IMR-90 (cell line): ENCODE data around the gene ETV4. TPM values are rescaled to one million over a fixed set of nuclear protein-coding genes. Genes with fewer than 3 reads are reported as not detected.
A peak's percentile ranks its signal among the peaks of the same experiment; 100 is the strongest.

Experiments
- ATAC-seq: fragments of 200-7000 bp; cut with Tn5 transposase; 2 replicates; pipeline ENCODE4 v1.9.1; 2020; ENCODE audit warnings: low read depth, mild to moderate bottlenecking, moderate library complexity
- BruUV-seq: library from RNA; stranded (reverse); fragments of 400-500 nt; replicated peaks from 2 replicates; lab custom pipeline; 2021; lab: Mats Ljungman, UMichigan
- CTCF ChIA-PET: fragments of 300-600 bp; formaldehyde crosslinking; extraction: SDS; loops from one replicate; lab custom pipeline; 2021; ENCODE audit warnings: antibody characterized with exemption; lab: Yijun Ruan, JAX
- POLR2A ChIA-PET: fragments of 300-600 bp; sonication (Branson Sonifier 250); formaldehyde crosslinking; loops from one replicate; lab custom pipeline; 2022; ENCODE audit warnings: antibody characterized with exemption; ENCODE audit not compliant: unreplicated experiment; lab: Charles Lee
- DNase-seq: peaks from one replicate; pipeline ENCODE4 v3.0.0; 2013
- H2AFZ ChIP-seq: replicated peaks from 2 replicates; pipeline ENCODE3; 2013; ENCODE audit warnings: low read length, mild to moderate bottlenecking; ENCODE audit not compliant: poor library complexity
- H2AK5ac ChIP-seq: 2 replicates; pipeline ENCODE4 v1.6.1; 2013; ENCODE audit warnings: low read depth, low read length, inconsistent platforms
- H2AK9ac ChIP-seq: replicated peaks from 2 replicates; pipeline ENCODE3; 2013; ENCODE audit warnings: mild to moderate bottlenecking, low read depth, low read length, moderate library complexity; ENCODE audit not compliant: poor library complexity
- H2BK120ac ChIP-seq: 2 replicates; pipeline ENCODE4 v1.6.1; 2013; ENCODE audit warnings: low read depth, low read length, inconsistent platforms
- H2BK15ac ChIP-seq: 3 replicates; pipeline ENCODE4 v1.6.1; 2013; ENCODE audit warnings: low read depth, low read length, inconsistent platforms
- H2BK20ac ChIP-seq: 2 replicates; pipeline ENCODE4 v1.6.1; 2013; ENCODE audit warnings: low read depth, mild to moderate bottlenecking, inconsistent platforms, low read length, moderate library complexity
- H2BK5ac ChIP-seq: 2 replicates; pipeline ENCODE4 v1.6.1; 2013; ENCODE audit warnings: mild to moderate bottlenecking, low read depth, low read length, inconsistent platforms; ENCODE audit not compliant: poor library complexity, severe bottlenecking
- H3K14ac ChIP-seq: replicated peaks from 2 replicates; pipeline ENCODE4 v1.6.1; 2013; ENCODE audit warnings: low read depth, low read length, inconsistent platforms
- H3K18ac ChIP-seq: 2 replicates; pipeline ENCODE4 v1.6.1; 2013; ENCODE audit warnings: low read depth, low read length, control low read depth
- H3K23ac ChIP-seq: 2 replicates; pipeline ENCODE4 v1.6.1; 2013; ENCODE audit warnings: low read depth, low read length, inconsistent platforms
- H3K27ac ChIP-seq: 2 replicates; pipeline ENCODE4 v1.5.1; 2013; ENCODE audit warnings: mild to moderate bottlenecking, control low read depth, low read length; ENCODE audit not compliant: insufficient read depth
- H3K27me3 ChIP-seq: 2 replicates; pipeline ENCODE4 v1.6.1; 2013; ENCODE audit warnings: low read length; ENCODE audit not compliant: control insufficient read depth, insufficient read depth
- H3K36me3 ChIP-seq: 2 replicates; pipeline ENCODE4 v1.6.1; 2013; ENCODE audit warnings: low read length, mixed read lengths; ENCODE audit not compliant: control insufficient read depth, insufficient read depth
- H3K4ac ChIP-seq: 2 replicates; pipeline ENCODE4 v1.6.1; 2013; ENCODE audit warnings: low read depth, low read length, inconsistent platforms
- H3K4me1 ChIP-seq: 2 replicates; pipeline ENCODE4 v1.6.1; 2013; ENCODE audit warnings: low read length, mixed read lengths; ENCODE audit not compliant: control insufficient read depth, insufficient read depth
- H3K4me2 ChIP-seq: 2 replicates; pipeline ENCODE4 v1.6.1; 2013; ENCODE audit warnings: low read depth, mild to moderate bottlenecking, control low read depth, low read length, moderate library complexity
- H3K4me3 ChIP-seq: 2 replicates; pipeline ENCODE4 v1.5.1; 2013; ENCODE audit warnings: low read depth, mild to moderate bottlenecking, control low read depth, low read length, moderate library complexity; ENCODE audit not compliant: insufficient read depth
- H3K56ac ChIP-seq: 2 replicates; pipeline ENCODE4 v1.6.1; 2013; ENCODE audit warnings: low read length, inconsistent platforms; ENCODE audit not compliant: insufficient read depth; ENCODE audit errors: extremely low read depth
- H3K79me1 ChIP-seq, 2 experiments: 2 replicates each; pipeline ENCODE4 v1.6.1; 2013; ENCODE audit warnings: low read length in 2 of 2, inconsistent platforms in 1 of 2, low read depth in 1 of 2
- H3K9ac ChIP-seq: 2 replicates; pipeline ENCODE4 v1.6.1; 2013; ENCODE audit warnings: low read depth, low read length, control low read depth
- H3K9me1 ChIP-seq: 2 replicates; pipeline ENCODE4 v1.6.1; 2013; ENCODE audit warnings: low read length, inconsistent platforms; ENCODE audit not compliant: insufficient read depth
- H3K9me3 ChIP-seq: 2 replicates; pipeline ENCODE4 v1.6.1; 2013; ENCODE audit warnings: low read length; ENCODE audit not compliant: control insufficient read depth, insufficient read depth
- H4K20me1 ChIP-seq: 2 replicates; pipeline ENCODE4 v1.6.1; 2013; ENCODE audit warnings: low read length, inconsistent platforms; ENCODE audit not compliant: insufficient read depth
- H4K5ac ChIP-seq: 2 replicates; pipeline ENCODE4 v1.6.1; 2013; ENCODE audit warnings: mild to moderate bottlenecking, low read depth, low read length, control low read depth
- H4K8ac ChIP-seq, 2 experiments: 2 replicates each; pipeline ENCODE4 v1.6.1; 2013; ENCODE audit warnings: low read depth in 2 of 2, low read length in 2 of 2, control low read depth in 1 of 2, inconsistent platforms in 1 of 2
- H4K91ac ChIP-seq: 2 replicates; pipeline ENCODE4 v1.6.1; 2013; ENCODE audit warnings: low read depth, low read length, inconsistent platforms; ENCODE audit not compliant: insufficient read depth
- CHD1 ChIP-seq: IDR thresholded peaks from 2 replicates; pipeline ENCODE4 v1.6.1; 2012; ENCODE audit warnings: low read depth, low read length, improper control_type of control experiment
- FOS ChIP-seq: fragments of 150-350 bp; IDR thresholded peaks from 2 replicates; pipeline ENCODE4 v1.6.1; 2016; ENCODE audit warnings: low read depth, low read length
- NFE2L2 ChIP-seq: fragments of 150-350 bp; IDR thresholded peaks from 2 replicates; pipeline ENCODE4 v1.6.1; 2016; ENCODE audit warnings: low read depth, mild to moderate bottlenecking, low read length
- WGBS, 2 experiments: methylation state at CpG; one replicate each; pipeline versions ENCODE4 v1.1.5 to v1.1.7; 2013; ENCODE audit warnings: missing lambda C conversion rate in 2 of 2; ENCODE audit not compliant: insufficient read length in 1 of 2; ENCODE audit errors: extremely low coverage in 2 of 2; 5-methylcytosine and 5-hydroxymethylcytosine counted together
- dilution Hi-C: fragments of 300-500 bp; cut with HindIII; formaldehyde crosslinking; loops from one replicate; pipeline ENCODE4 v1.14.3; 2018; ENCODE audit warnings: low sequenced_read_pairs; ENCODE audit not compliant: unreplicated experiment
- in situ Hi-C: fragments of 300-500 bp; cut with MboI; formaldehyde crosslinking; loops from 3 replicates; pipeline ENCODE4 v1.14.3; 2019; ENCODE audit warnings: low sequenced_read_pairs, inconsistent platforms, mixed read lengths
- intact Hi-C: fragments of 100-400 bp; cut with micrococcal nuclease; formaldehyde crosslinking; loops from 2 replicates; pipeline ENCODE4 v1.10.0; 2022
- polyA plus RNA-seq, 3 experiments: library from polyadenylated mRNA; depleted of rRNA; stranded (reverse); fragments of >200 nt; gene quantifications; 2 replicates each; pipeline ENCODE4 v1.2.3, GENCODE V29; 2012; ENCODE audit warnings: low replicate concordance in 1 of 3
- total RNA-seq: library from RNA; depleted of rRNA; stranded (reverse); fragments of >200 nt; gene quantifications from 2 replicates; pipeline ENCODE4 v1.2.3, GENCODE V29; 2012

The ETV4 gene
- total and polyA plus RNA-seq, 2 of the 4 experiments (the other 2 are of a cell fraction): 4.3 to 13.2 TPM

- dilution Hi-C loops: no loop called here
- no peak overlapping the region for H2AFZ ChIP-seq
- POLR2A ChIA-PET: no interaction called here
Measured at GRCh38 chr17:43584666-43585102, 38.5 kb upstream of the ETV4 start.

More at GRCh38 chr17:43584666-43585102, 38.5 kb upstream of the ETV4 start:
- no peak overlapping the region for H3K27ac ChIP-seq
- H2BK120ac ChIP-seq: peak overlapping the region; percentile 45
- H4K20me1 ChIP-seq: no peaks in the 10 kb centered on the region
- DNase-seq: peak; percentile 52
- H3K18ac ChIP-seq: peak overlapping the region; percentile 33; the same call in 1 of the 2 replicates
- peak overlapping the region; percentile 3; the same call in 1 of the 2 replicates for H2BK20ac ChIP-seq
- H3K79me1 ChIP-seq: no peaks in the 10 kb centered on the region
- peak overlapping the region; percentile 30; the same call in 1 of the 2 replicates for H4K91ac ChIP-seq
- peak overlapping the region in 1 of 2 experiments; percentile 41; a peak in 1 of 4 replicates for H4K8ac ChIP-seq
- H3K9me1 ChIP-seq: peaks cover 5% of the 10 kb centered on the region
- 95% methylated on average over 3 of the region's 6 CpGs; no CpG with 5 or more reads in 1 of the 2 experiments for WGBS, 2 experiments
- intact Hi-C loops: no loop called here
- CTCF ChIA-PET: interaction anchor here (0.6 to 1.7 kb wide), 3 partner anchors 89 to 240 kb away, joined by 3 to 5 read pairs (median 4); no protein-coding TSS in a partner anchor
- no peak overlapping the region for H2AK9ac ChIP-seq
- no peaks in the 10 kb centered on the region for H3K27me3 ChIP-seq
- TF ChIP-seq CHD1: no peak
- 0 out of 2 replicates have a peak, but pooled peaks have one; percentile 13 for TF ChIP-seq FOS
- no peak for TF ChIP-seq NFE2L2
- no peak overlapping the region for H3K4me2 ChIP-seq
- in situ Hi-C loops: no loop called here
- peak; percentile 96 for ATAC-seq
- H3K36me3 ChIP-seq: no peaks in the 10 kb centered on the region
- H3K56ac ChIP-seq: no peak overlapping the region
- 0 out of 2 replicates have a peak overlapping the region, but pooled peaks have one; percentile 2 for H3K14ac ChIP-seq
- H4K5ac ChIP-seq: no peak overlapping the region
- H3K9me3 ChIP-seq: no peaks in the 10 kb centered on the region
- peak overlapping the region; percentile 1; the same call in 1 of the 2 replicates for H2AK5ac ChIP-seq
- no peak overlapping the region for H3K9ac ChIP-seq
- no peak overlapping the region; the same call in none of the 2 replicates for H3K4ac ChIP-seq
- H2BK15ac ChIP-seq: 0 out of 3 replicates have a peak overlapping the region, but pooled peaks have one; percentile 25
- H3K4me3 ChIP-seq: no peak overlapping the region
- H3K4me1 ChIP-seq: peaks cover 5% of the 10 kb centered on the region
- BruUV-seq: no TSS peak
- H2BK5ac ChIP-seq: peak overlapping the region; percentile 65
- H3K23ac ChIP-seq: no peak overlapping the region
